ENCODE data around the gene ASRGL1. TPM values are rescaled to one million over a fixed set of nuclear protein-coding genes. Genes with fewer than 3 reads are reported as not detected.

ASRGL1 gene
- total RNA-seq, 1 experiment from 2014 or later, result 51.6 TPM

DNA sequence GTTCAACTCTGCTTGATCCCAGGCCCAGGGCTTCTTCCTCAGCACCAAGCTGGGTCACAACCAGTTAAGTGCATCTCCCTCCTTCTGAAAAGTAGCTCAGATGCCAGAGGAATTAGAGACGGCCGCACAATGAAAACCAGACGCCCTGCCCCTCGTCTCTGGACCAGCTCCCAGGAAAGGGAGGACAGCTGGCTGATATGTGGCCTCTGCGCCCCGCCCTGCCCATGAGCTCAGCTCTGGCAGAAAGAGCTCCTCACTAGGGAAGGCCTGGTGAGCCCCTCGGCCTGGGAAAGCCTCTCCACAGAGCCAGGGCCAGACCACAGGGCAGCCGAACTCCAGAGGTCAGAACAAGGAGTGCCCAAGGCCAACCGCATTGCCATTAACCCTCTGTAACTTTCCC lies 63.5 kb downstream of the ASRGL1 start (continued):
- TF ChIP-seq, protein P1, sequence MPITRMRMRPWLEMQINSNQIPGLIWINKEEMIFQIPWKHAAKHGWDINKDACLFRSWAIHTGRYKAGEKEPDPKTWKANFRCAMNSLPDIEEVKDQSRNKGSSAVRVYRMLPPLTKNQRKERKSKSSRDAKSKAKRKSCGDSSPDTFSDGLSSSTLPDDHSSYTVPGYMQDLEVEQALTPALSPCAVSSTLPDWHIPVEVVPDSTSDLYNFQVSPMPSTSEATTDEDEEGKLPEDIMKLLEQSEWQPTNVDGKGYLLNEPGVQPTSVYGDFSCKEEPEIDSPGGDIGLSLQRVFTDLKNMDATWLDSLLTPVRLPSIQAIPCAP (CRISPR knock-in tag; IDR thresholded peaks at IDR 0.05), result no peak
- TF ChIP-seq FOXP1 (CRISPR knock-in tag; IDR thresholded peaks at IDR 0.05; ENCODE audit: borderline replicate concordance), result no peak
- TF ChIP-seq, protein P2, sequence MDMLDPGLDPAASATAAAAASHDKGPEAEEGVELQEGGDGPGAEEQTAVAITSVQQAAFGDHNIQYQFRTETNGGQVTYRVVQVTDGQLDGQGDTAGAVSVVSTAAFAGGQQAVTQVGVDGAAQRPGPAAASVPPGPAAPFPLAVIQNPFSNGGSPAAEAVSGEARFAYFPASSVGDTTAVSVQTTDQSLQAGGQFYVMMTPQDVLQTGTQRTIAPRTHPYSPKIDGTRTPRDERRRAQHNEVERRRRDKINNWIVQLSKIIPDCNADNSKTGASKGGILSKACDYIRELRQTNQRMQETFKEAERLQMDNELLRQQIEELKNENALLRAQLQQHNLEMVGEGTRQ (CRISPR knock-in tag; IDR thresholded peaks at IDR 0.05), result no peak
- TF ChIP-seq, protein P3, sequence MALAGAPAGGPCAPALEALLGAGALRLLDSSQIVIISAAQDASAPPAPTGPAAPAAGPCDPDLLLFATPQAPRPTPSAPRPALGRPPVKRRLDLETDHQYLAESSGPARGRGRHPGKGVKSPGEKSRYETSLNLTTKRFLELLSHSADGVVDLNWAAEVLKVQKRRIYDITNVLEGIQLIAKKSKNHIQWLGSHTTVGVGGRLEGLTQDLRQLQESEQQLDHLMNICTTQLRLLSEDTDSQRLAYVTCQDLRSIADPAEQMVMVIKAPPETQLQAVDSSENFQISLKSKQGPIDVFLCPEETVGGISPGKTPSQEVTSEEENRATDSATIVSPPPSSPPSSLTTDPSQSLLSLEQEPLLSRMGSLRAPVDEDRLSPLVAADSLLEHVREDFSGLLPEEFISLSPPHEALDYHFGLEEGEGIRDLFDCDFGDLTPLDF (CRISPR knock-in tag; IDR thresholded peaks at IDR 0.05), result no peak
- no peak for TF ChIP-seq TCF7 (CRISPR knock-in tag; IDR thresholded peaks at IDR 0.05; ENCODE audit: low read depth)
- no peak for TF ChIP-seq FOXK1 (CRISPR knock-in tag; IDR thresholded peaks at IDR 0.05)

DNA sequence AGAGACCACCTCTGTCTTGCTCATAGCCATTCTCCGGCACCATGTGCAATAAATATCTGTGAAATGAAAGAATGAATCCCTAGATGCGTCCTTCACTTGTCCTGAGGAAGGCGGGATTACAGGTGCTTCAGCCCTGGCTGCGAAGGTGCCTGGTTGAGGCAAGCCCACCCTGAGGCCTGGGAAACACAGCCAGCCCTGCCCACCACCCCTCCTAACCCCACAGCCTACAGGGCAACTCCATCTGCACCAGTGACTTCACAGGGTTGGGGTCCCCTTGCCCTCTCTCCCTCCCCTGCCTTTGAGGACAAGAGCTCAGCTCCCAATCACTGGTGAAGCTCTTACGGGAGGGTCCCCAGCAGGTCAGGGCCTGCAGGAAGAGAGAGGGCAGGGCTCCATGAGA lies 64.1 kb downstream of the ASRGL1 start:
- ChIA-PET CTCF (interaction anchor here (0.9 to 6.4 kb wide), 5 partner anchors 9 to 159 kb away, joined by 3 to 49 read pairs (median 6); no protein-coding TSS in a partner anchor), POLR2A (no interaction called here)
- Mint-ChIP-seq H3K36me3 (no peaks in the 10 kb centered on the region), H3K27me3 (ENCODE audit: low read depth) (peaks cover 3% of the 10 kb centered on the region; the same call in 1 of the 2 replicates), H3K4me1 (peaks cover 19% of the 10 kb centered on the region), H3K9me3 (no peaks in the 10 kb centered on the region), H3K4me3 (no peak overlapping the region), H3K27ac (no peak overlapping the region)
- TF ChIP-seq, protein P4, sequence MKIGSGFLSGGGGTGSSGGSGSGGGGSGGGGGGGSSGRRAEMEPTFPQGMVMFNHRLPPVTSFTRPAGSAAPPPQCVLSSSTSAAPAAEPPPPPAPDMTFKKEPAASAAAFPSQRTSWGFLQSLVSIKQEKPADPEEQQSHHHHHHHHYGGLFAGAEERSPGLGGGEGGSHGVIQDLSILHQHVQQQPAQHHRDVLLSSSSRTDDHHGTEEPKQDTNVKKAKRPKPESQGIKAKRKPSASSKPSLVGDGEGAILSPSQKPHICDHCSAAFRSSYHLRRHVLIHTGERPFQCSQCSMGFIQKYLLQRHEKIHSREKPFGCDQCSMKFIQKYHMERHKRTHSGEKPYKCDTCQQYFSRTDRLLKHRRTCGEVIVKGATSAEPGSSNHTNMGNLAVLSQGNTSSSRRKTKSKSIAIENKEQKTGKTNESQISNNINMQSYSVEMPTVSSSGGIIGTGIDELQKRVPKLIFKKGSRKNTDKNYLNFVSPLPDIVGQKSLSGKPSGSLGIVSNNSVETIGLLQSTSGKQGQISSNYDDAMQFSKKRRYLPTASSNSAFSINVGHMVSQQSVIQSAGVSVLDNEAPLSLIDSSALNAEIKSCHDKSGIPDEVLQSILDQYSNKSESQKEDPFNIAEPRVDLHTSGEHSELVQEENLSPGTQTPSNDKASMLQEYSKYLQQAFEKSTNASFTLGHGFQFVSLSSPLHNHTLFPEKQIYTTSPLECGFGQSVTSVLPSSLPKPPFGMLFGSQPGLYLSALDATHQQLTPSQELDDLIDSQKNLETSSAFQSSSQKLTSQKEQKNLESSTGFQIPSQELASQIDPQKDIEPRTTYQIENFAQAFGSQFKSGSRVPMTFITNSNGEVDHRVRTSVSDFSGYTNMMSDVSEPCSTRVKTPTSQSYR (CRISPR knock-in tag; IDR thresholded peaks at IDR 0.05), result no peak
- TF ChIP-seq IRF2 (CRISPR knock-in tag; IDR thresholded peaks at IDR 0.05; ENCODE audit: borderline replicate concordance, low read depth) (no peak), RELA (CRISPR knock-in tag; IDR thresholded peaks at IDR 0.05; ENCODE audit: borderline replicate concordance) (no peak), ELF4 (CRISPR knock-in tag; IDR thresholded peaks at IDR 0.05; ENCODE audit: low read depth) (no peak), TP53 (CRISPR knock-in tag; IDR thresholded peaks at IDR 0.05) (no peak), ETV6 (CRISPR knock-in tag; IDR thresholded peaks at IDR 0.05) (no peak), TEAD1 (CRISPR knock-in tag; IDR thresholded peaks at IDR 0.05) (no peak), CREM (CRISPR knock-in tag; IDR thresholded peaks at IDR 0.05) (no peak), ZNF396 (CRISPR knock-in tag; IDR thresholded peaks at IDR 0.05; ENCODE audit: borderline replicate concordance) (no peak), TEAD4 (CRISPR knock-in tag; IDR thresholded peaks at IDR 0.05) (no peak), ZNF423 (CRISPR knock-in tag; IDR thresholded peaks at IDR 0.05) (no peak), NR3C1 (CRISPR knock-in tag; conservative IDR thresholded peaks at IDR 0.05; ENCODE audit: low read depth) (no peak), SP1 (CRISPR knock-in tag; conservative IDR thresholded peaks at IDR 0.05) (no peak)
- TF ChIP-seq, protein P5, sequence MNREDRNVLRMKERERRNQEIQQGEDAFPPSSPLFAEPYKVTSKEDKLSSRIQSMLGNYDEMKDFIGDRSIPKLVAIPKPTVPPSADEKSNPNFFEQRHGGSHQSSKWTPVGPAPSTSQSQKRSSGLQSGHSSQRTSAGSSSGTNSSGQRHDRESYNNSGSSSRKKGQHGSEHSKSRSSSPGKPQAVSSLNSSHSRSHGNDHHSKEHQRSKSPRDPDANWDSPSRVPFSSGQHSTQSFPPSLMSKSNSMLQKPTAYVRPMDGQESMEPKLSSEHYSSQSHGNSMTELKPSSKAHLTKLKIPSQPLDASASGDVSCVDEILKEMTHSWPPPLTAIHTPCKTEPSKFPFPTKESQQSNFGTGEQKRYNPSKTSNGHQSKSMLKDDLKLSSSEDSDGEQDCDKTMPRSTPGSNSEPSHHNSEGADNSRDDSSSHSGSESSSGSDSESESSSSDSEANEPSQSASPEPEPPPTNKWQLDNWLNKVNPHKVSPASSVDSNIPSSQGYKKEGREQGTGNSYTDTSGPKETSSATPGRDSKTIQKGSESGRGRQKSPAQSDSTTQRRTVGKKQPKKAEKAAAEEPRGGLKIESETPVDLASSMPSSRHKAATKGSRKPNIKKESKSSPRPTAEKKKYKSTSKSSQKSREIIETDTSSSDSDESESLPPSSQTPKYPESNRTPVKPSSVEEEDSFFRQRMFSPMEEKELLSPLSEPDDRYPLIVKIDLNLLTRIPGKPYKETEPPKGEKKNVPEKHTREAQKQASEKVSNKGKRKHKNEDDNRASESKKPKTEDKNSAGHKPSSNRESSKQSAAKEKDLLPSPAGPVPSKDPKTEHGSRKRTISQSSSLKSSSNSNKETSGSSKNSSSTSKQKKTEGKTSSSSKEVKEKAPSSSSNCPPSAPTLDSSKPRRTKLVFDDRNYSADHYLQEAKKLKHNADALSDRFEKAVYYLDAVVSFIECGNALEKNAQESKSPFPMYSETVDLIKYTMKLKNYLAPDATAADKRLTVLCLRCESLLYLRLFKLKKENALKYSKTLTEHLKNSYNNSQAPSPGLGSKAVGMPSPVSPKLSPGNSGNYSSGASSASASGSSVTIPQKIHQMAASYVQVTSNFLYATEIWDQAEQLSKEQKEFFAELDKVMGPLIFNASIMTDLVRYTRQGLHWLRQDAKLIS (CRISPR knock-in tag; IDR thresholded peaks at IDR 0.05; ENCODE audit: borderline replicate concordance), result no peak
- TF ChIP-seq, protein P6, sequence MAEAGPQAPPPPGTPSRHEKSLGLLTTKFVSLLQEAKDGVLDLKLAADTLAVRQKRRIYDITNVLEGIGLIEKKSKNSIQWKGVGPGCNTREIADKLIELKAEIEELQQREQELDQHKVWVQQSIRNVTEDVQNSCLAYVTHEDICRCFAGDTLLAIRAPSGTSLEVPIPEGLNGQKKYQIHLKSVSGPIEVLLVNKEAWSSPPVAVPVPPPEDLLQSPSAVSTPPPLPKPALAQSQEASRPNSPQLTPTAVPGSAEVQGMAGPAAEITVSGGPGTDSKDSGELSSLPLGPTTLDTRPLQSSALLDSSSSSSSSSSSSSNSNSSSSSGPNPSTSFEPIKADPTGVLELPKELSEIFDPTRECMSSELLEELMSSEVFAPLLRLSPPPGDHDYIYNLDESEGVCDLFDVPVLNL (CRISPR knock-in tag; IDR thresholded peaks at IDR 0.05; ENCODE audit: borderline replicate concordance, low read depth), result no peak
- DNase-seq (ENCODE audit: low spot score) (no peak), ATAC-seq (no peak)

Measured in WTC11 (cell line).